ENCODE data around the gene NTM.

Gene NTM
- long read RNA-seq = 0 reads

- Histone ChIP-seq H3K4me3 (replicated peaks; ENCODE audit: insufficient read depth, low read length) (no peak within 1 kb of the TSS), H3K27me3 (ENCODE audit: insufficient read depth, poor library complexity, severe bottlenecking) (peaks cover 10% of the 10 kb centered on the region), H3K27ac (replicated peaks) (no peak within 1 kb of the TSS)
- no peak for TF ChIP-seq POLR2AphosphoS5 (IDR thresholded peaks at IDR 0.05; ENCODE audit: low read depth)
- TF ChIP-seq GABPA (IDR thresholded peaks at IDR 0.05; ENCODE audit: low read depth) = no peak
- no peak for TF ChIP-seq CTCF (IDR thresholded peaks at IDR 0.05; ENCODE audit: insufficient read depth, low read length)
- no peak for TF ChIP-seq SPI1 (IDR thresholded peaks at IDR 0.05; ENCODE audit: borderline replicate concordance, low read depth)
- no peak for DNase-seq (ENCODE audit: low read depth in 1 of 2, low spot score in 1 of 2)
Measured at GRCh38 chr11:131370090-131370751, at the start of gene NTM. Gene NTM, plus strand, starts transcription at chr11:131370615.

GRCh38 chr11:131324921-131325570 is 45.4 kb upstream of the NTM start:
- no peaks in the 10 kb centered on the region for H3K27me3 ChIP-seq (ENCODE audit: insufficient read depth, poor library complexity, severe bottlenecking)
- no peak overlapping the region for H3K4me3 ChIP-seq (replicated peaks; ENCODE audit: insufficient read depth, low read length)
- DNase-seq (ENCODE audit: low read depth in 1 of 2, low spot score in 1 of 2) = no peak
- TF ChIP-seq SPI1 (IDR thresholded peaks at IDR 0.05; ENCODE audit: borderline replicate concordance, low read depth) = no peak
- TF ChIP-seq GABPA (IDR thresholded peaks at IDR 0.05; ENCODE audit: low read depth) = no peak
- TF ChIP-seq CTCF (IDR thresholded peaks at IDR 0.05; ENCODE audit: insufficient read depth, low read length) = no peak
- no peak for TF ChIP-seq REST (IDR thresholded peaks at IDR 0.05; ENCODE audit: insufficient replicate concordance, low read depth)
- TF ChIP-seq POLR2AphosphoS5 (IDR thresholded peaks at IDR 0.05; ENCODE audit: low read depth) = no peak
- no peak overlapping the region for H3K27ac ChIP-seq (replicated peaks)

- H3K27me3 ChIP-seq (ENCODE audit: insufficient read depth, poor library complexity, severe bottlenecking) = no peaks in the 10 kb centered on the region
- no peak for DNase-seq (ENCODE audit: low read depth in 1 of 2, low spot score in 1 of 2)
- TF ChIP-seq POLR2AphosphoS5 (IDR thresholded peaks at IDR 0.05; ENCODE audit: low read depth) (no peak), GABPA (IDR thresholded peaks at IDR 0.05; ENCODE audit: low read depth) (no peak), CTCF (IDR thresholded peaks at IDR 0.05; ENCODE audit: insufficient read depth, low read length) (no peak), REST (IDR thresholded peaks at IDR 0.05; ENCODE audit: insufficient replicate concordance, low read depth) (no peak), SPI1 (IDR thresholded peaks at IDR 0.05; ENCODE audit: borderline replicate concordance, low read depth) (no peak)
- H3K27ac ChIP-seq (replicated peaks) = no peak overlapping the region
- H3K4me3 ChIP-seq (replicated peaks; ENCODE audit: insufficient read depth, low read length) = no peak overlapping the region
Measured at GRCh38 chr11:131326829-131327228, 43.6 kb upstream of the NTM start.
